ENCODE measurements around the gene GGT1. TPM values are rescaled to one million over a fixed set of nuclear protein-coding genes. Genes with fewer than 3 reads are reported as not detected.
A peak's percentile ranks its signal among the peaks of the same experiment; 100 is the strongest.
"Not testable (repeated sequence)": the region's sequence is repeated elsewhere in the genome, so short reads cannot be mapped to it uniquely, and the experiment has no call there.

GGT1 gene
- total RNA-seq, 2 donors from 2014 or later: 64.6 to 114 TPM

GRCh38 chr22:24642307-24642706 lies 39.3 kb downstream of the GGT1 start:
- DNase-seq (ENCODE audit: low spot score); H3K4me1 ChIP-seq (replicated peaks); intact Hi-C loops (cut with DNase I); H3K27ac ChIP-seq; H3K36me3 ChIP-seq; H3K4me3 ChIP-seq; H3K9me3 ChIP-seq; H3K27me3 ChIP-seq (replicated peaks; ENCODE audit: insufficient read depth): not testable (repeated sequence)
- WGBS: 92% methylated on average over 1 of the region's 1 CpG

- H3K27ac ChIP-seq; H3K4me1 ChIP-seq (replicated peaks); intact Hi-C loops (cut with DNase I); H3K36me3 ChIP-seq; H3K27me3 ChIP-seq (replicated peaks; ENCODE audit: insufficient read depth); H3K4me3 ChIP-seq; H3K9me3 ChIP-seq; DNase-seq (ENCODE audit: low spot score): not testable (repeated sequence)
- WGBS: 80% methylated on average over 5 of the region's 11 CpGs
These were observed 41.4 kb downstream of the GGT1 start for GRCh38 chr22:24644409-24644808.

- DNase-seq (ENCODE audit: low spot score); intact Hi-C loops (cut with DNase I); H3K4me1 ChIP-seq (replicated peaks): not testable (repeated sequence)
These were observed 42.7 kb downstream of the GGT1 start for GRCh38 chr22:24645408-24646399.

GRCh38 chr22:24646756-24647155 lies 43.8 kb downstream of the GGT1 start:
- H3K27ac ChIP-seq; intact Hi-C loops (cut with DNase I); H3K9me3 ChIP-seq; DNase-seq (ENCODE audit: low spot score); H3K4me3 ChIP-seq; H3K36me3 ChIP-seq; H3K27me3 ChIP-seq (replicated peaks; ENCODE audit: insufficient read depth); H3K4me1 ChIP-seq (replicated peaks): not testable (repeated sequence)
- 98% methylated on average over 10 of the region's 19 CpGs for WGBS

More at GRCh38 chr22:24645408-24646399, 42.7 kb downstream of the GGT1 start:
- not testable (repeated sequence) for H3K36me3 ChIP-seq; H3K4me3 ChIP-seq; H3K27ac ChIP-seq; H3K9me3 ChIP-seq; H3K27me3 ChIP-seq (replicated peaks; ENCODE audit: insufficient read depth)
- WGBS: 78% methylated on average over 4 of the region's 21 CpGs

- intact Hi-C loops (cut with DNase I): not testable (repeated sequence)
These were observed 46.4 kb downstream of the GGT1 start for GRCh38 chr22:24649371-24649770.

GRCh38 chr22:24650884-24651283 lies 47.9 kb downstream of the GGT1 start:
- H3K36me3 ChIP-seq; DNase-seq (ENCODE audit: low spot score); H3K9me3 ChIP-seq; H3K27me3 ChIP-seq (replicated peaks; ENCODE audit: insufficient read depth); H3K4me1 ChIP-seq (replicated peaks); H3K4me3 ChIP-seq; intact Hi-C loops (cut with DNase I); H3K27ac ChIP-seq: not testable (repeated sequence)
- no CpG with 5 or more reads among the region's 10 CpGs for WGBS

More at GRCh38 chr22:24649371-24649770, 46.4 kb downstream of the GGT1 start:
- not testable (repeated sequence) for H3K36me3 ChIP-seq; H3K27me3 ChIP-seq (replicated peaks; ENCODE audit: insufficient read depth); H3K27ac ChIP-seq; H3K4me1 ChIP-seq (replicated peaks); DNase-seq (ENCODE audit: low spot score); H3K4me3 ChIP-seq; H3K9me3 ChIP-seq
- 50% methylated on average over 1 of the region's 4 CpGs for WGBS

GRCh38 chr22:24665395-24665794 lies 62.4 kb downstream of the GGT1 start:
- H3K4me1 ChIP-seq (replicated peaks); H3K4me3 ChIP-seq; H3K27me3 ChIP-seq (replicated peaks; ENCODE audit: insufficient read depth); DNase-seq (ENCODE audit: low spot score); intact Hi-C loops (cut with DNase I); H3K36me3 ChIP-seq; H3K9me3 ChIP-seq; H3K27ac ChIP-seq: not testable (repeated sequence)
- TF ChIP-seq POLR2AphosphoS5 (IDR thresholded peaks at IDR 0.05): peak; percentile 55
- WGBS: 31% methylated on average over 3 of the region's 3 CpGs

GRCh38 chr22:24667904-24668303 lies 64.9 kb downstream of the GGT1 start:
- 89% methylated on average over 6 of the region's 10 CpGs for WGBS
- H3K27me3 ChIP-seq (replicated peaks; ENCODE audit: insufficient read depth); H3K4me3 ChIP-seq; H3K9me3 ChIP-seq; H3K36me3 ChIP-seq; intact Hi-C loops (cut with DNase I); DNase-seq (ENCODE audit: low spot score); H3K4me1 ChIP-seq (replicated peaks): not testable (repeated sequence)
- H3K27ac ChIP-seq: peak overlapping the region in 1 of 2 donors; percentile 65

- H3K4me3 ChIP-seq; H3K9me3 ChIP-seq; H3K4me1 ChIP-seq (replicated peaks); H3K36me3 ChIP-seq; intact Hi-C loops (cut with DNase I); H3K27ac ChIP-seq; DNase-seq (ENCODE audit: low spot score); H3K27me3 ChIP-seq (replicated peaks; ENCODE audit: insufficient read depth): not testable (repeated sequence)
- 32% methylated on average over 2 of the region's 2 CpGs for WGBS
These were observed 69.5 kb downstream of the GGT1 start for GRCh38 chr22:24672532-24672931.

Other genes starting within 250 kb of the GGT1 start
- gene ADORA2A, start 175.6 kb upstream of the GGT1 start, total RNA-seq: 1 to 10 TPM; 2.1 to 3.7 TPM
- gene UPB1, start 107.9 kb upstream of the GGT1 start, total RNA-seq: 1 to 10 TPM in 1 of 2 donors, under 1 TPM in 1; 0.05 to 5.0 TPM
- gene GUCD1, start 48.1 kb upstream of the GGT1 start, total RNA-seq: 100 to 1,000 TPM; 143 to 147 TPM
- gene SNRPD3, start 47.2 kb upstream of the GGT1 start, total RNA-seq: 100 to 1,000 TPM; 152 to 169 TPM
- 100 to 1,000 TPM in 1 of 2 donors, 10 to 100 TPM in 1; 57.0 to 161 TPM for gene LRRC75B, start 10.1 kb upstream of the GGT1 start, total RNA-seq
- under 1 TPM in 1 of 2 donors, not detected in 1; 0.40 TPM for gene PIWIL3, start 171.5 kb downstream of the GGT1 start, total RNA-seq
- 1 to 10 TPM; 4.1 to 7.7 TPM for gene SGSM1, start 203.0 kb downstream of the GGT1 start, total RNA-seq